HG03342 (cell line): ENCODE results near the gene POLR2C.
A peak's percentile ranks its signal among the peaks of the same experiment; 100 is the strongest.

Source experiments
- ATAC-seq: cut with Tn5 transposase; IDR thresholded peaks from one replicate; pipeline ENCODE4 v1.9.1; 2021; ENCODE audit warnings: mild to moderate bottlenecking, moderate library complexity; ENCODE audit not compliant: unreplicated experiment

POLR2C gene

DNA sequence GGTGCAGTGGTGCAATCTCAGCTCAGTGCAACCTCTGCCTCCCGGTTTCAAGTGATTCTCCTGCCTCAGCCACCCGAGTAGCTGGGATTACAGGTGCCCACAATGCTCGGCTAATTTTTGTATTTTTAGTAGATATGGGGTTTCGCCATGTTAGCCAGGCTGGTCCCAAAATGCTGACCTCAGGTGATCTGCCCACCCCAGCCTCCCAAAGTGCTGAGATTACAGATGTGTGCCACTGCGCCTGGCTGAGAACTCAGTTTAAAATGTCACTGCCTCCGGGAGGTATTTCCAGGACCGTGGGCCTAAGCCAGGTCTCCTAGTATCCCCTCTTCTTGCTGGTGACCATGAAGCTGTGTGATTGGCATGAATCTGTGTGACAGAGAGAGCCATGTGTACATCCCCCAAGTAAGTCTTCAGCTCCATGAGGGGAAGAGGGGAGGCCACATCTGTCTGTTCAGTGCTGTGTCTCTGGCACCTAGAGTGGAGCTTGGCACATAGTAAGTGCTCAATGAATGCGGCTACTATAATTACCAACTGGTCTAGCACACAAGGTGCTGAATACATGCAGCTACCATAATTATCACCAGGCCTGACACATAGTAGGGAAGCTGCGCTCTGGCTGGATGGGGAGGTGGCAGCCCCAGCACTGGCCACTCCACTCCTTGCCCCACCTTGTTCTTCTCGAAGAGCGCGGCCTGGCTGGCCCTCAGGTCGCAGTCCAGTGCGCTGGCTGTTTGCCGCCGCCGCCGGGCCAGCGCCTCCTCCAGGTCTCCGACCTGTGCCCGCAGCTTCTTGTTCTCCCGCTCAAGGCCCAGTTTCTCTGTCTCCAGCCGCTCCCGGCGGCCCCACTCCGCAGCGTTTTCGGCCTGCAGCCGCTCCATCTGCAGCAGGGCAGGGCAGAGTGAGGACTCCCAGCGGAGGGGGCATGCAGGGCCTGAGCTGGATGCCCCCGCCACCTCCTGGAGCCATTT, 55.2 kb downstream of the POLR2C start:
- no peak for ATAC-seq

- ATAC-seq = no peak
Measured at GRCh38 chr16:57518520-57518919, 56.0 kb downstream of the POLR2C start.

GRCh38 chr16:57518922-57519321, 56.4 kb downstream of the POLR2C start:
- ATAC-seq = no peak

GRCh38 chr16:57519796-57520360, 57.4 kb downstream of the POLR2C start:
- peak; percentile 68 for ATAC-seq
